Breast epithelium (tissue), 4 donors: ENCODE measurements around the gene BNIP3. TPM values are rescaled to one million over a fixed set of nuclear protein-coding genes. Genes with fewer than 3 reads are reported as not detected.

Experiments used
- DNase-seq, 2 donors: peaks; one replicate each; pipeline ENCODE4 v3.0.0-alpha.2; 2019; ENCODE audit warnings: low spot score in 2 of 2
- H3K27ac ChIP-seq, 2 donors: fragments of 200-600 bp; sonication (generic) in 1 of 2; one replicate each; pipeline ENCODE4 v1.5.1; 2016 to 2019; ENCODE audit warnings: mild to moderate bottlenecking in 1 of 2
- H3K27me3 ChIP-seq, 2 donors: fragments of 200-600 bp; sonication (generic) in 1 of 2; one replicate each; pipeline versions ENCODE4 v1.5.1 to v1.6.0; 2017 to 2019; ENCODE audit warnings: control low read depth in 1 of 2, mild to moderate bottlenecking in 1 of 2
- H3K36me3 ChIP-seq: fragments of 200-600 bp; one replicate; pipeline ENCODE4 v1.5.1; 2019
- H3K4me1 ChIP-seq, 2 donors: fragments of 200-600 bp; sonication (generic); one replicate each; pipeline ENCODE4 v1.5.1; 2016 to 2019; ENCODE audit warnings: control low read depth in 1 of 2
- H3K4me3 ChIP-seq, 3 donors: fragments of 200-600 bp; sonication (generic); 1 replicate in 2 of 3; 2 replicates in 1 of 3; pipeline ENCODE4 v1.5.1; 2016 to 2019; ENCODE audit warnings: mild to moderate bottlenecking in 3 of 3, moderate library complexity in 2 of 3
- H3K9me3 ChIP-seq, 2 donors: fragments of 200-600 bp; sonication (generic) in 1 of 2; one replicate each; pipeline ENCODE4 v1.5.1; 2016 to 2019; ENCODE audit warnings: control low read depth in 1 of 2
- CTCF ChIP-seq, 3 donors: fragments of 450-650 bp; IDR thresholded peaks; one replicate each; pipeline ENCODE4 v1.5.1; 2016 to 2017; ENCODE audit warnings: antibody characterized with exemption in 3 of 3, mild to moderate bottlenecking in 3 of 3, moderate library complexity in 3 of 3
- POLR2A ChIP-seq: fragments of 450-650 bp; IDR thresholded peaks from one replicate; pipeline ENCODE4 v1.6.1; 2016; ENCODE audit warnings: antibody characterized with exemption, mild to moderate bottlenecking, moderate library complexity
- POLR2AphosphoS5 ChIP-seq, 3 donors: sonication (generic); formaldehyde crosslinking; IDR thresholded peaks; one replicate each; pipeline ENCODE4 v1.6.1; 2017; ENCODE audit warnings: antibody characterized with exemption in 3 of 3
- intact Hi-C: fragments of 100-400 bp; cut with DNase I; formaldehyde crosslinking; loops from one replicate; pipeline ENCODE4 v1.15.1; 2023; ENCODE audit warnings: low total_unique reads
- total RNA-seq, 3 donors: library from RNA; depleted of rRNA; stranded (reverse); fragments of >200 nt; gene quantifications; one replicate each; pipeline ENCODE4 v1.1.0, GENCODE V29; 2016

Gene BNIP3, protein sequence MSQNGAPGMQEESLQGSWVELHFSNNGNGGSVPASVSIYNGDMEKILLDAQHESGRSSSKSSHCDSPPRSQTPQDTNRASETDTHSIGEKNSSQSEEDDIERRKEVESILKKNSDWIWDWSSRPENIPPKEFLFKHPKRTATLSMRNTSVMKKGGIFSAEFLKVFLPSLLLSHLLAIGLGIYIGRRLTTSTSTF
- total RNA-seq, result 100 to 1,000 TPM in 2 of 3 donors, 10 to 100 TPM in 1; 81.9 to 235 (median 107) TPM

GRCh38 chr10:131981429-131982184 is at the start of gene BNIP3:
TSS of gene BNIP3 (minus strand) at chr10:131981923. CDS start at chr10:131981806, 117 bp downstream.
- peak; percentile 90 for DNase-seq
- Histone ChIP-seq H3K4me3 (peak within 1 kb of the TSS; percentile 64 to 97 (median 94)), H3K27me3 (no peaks in the 10 kb centered on the region), H3K4me1 (peaks cover 0 to 5% of the 10 kb centered on the region in 2 donors), H3K36me3 (no peaks in the 10 kb centered on the region), H3K9me3 (no peaks in the 10 kb centered on the region), H3K27ac (peak within 1 kb of the TSS; percentile 64 to 84)
- intact Hi-C loops, result no loop called here
- TF ChIP-seq POLR2A (peak; percentile 45), CTCF (IDR thresholded peaks at IDR 0.05) (peak in 2 of 3 donors; percentile 13 to 26), POLR2AphosphoS5 (IDR thresholded peaks at IDR 0.05) (peak in 2 of 3 donors; percentile 79 to 80)

DNA sequence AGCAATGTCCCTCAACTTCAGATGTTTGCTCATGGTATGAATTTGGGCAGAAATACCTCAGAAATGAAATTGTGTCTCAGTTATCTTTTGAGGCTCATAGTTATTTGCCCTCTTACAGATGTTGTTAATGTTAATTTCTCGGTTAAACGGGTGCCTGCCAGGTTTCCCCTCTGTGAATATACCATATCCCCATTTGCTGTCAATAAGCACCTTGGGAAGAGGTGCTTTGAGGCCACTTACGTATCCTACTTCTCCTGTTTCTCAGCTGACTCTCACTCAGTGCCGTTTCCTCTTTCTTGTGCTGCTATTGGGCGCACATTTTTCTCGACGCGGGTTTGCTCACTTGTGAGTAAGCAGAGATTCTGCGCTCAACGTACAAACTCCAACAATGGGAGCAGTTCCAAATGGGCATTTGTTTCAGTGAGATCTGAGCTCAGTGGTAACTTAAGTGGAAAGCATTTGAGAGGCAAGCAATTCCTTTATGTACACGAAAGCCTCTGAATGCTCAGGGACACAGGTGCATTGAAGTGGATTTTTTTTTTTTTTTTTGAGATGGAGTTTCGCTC is 49.3 kb upstream of the BNIP3 start:
- Histone ChIP-seq H3K4me3 (no peak overlapping the region), H3K4me1 (no peaks in the 10 kb centered on the region), H3K27me3 (peaks cover 0 to 23% of the 10 kb centered on the region in 2 donors), H3K9me3 (no peaks in the 10 kb centered on the region), H3K36me3 (no peaks in the 10 kb centered on the region), H3K27ac (no peak overlapping the region)
- intact Hi-C loops, result no loop called here
- TF ChIP-seq POLR2AphosphoS5 (IDR thresholded peaks at IDR 0.05) (no peak), CTCF (IDR thresholded peaks at IDR 0.05) (no peak), POLR2A (no peak)
- no peak for DNase-seq

DNA sequence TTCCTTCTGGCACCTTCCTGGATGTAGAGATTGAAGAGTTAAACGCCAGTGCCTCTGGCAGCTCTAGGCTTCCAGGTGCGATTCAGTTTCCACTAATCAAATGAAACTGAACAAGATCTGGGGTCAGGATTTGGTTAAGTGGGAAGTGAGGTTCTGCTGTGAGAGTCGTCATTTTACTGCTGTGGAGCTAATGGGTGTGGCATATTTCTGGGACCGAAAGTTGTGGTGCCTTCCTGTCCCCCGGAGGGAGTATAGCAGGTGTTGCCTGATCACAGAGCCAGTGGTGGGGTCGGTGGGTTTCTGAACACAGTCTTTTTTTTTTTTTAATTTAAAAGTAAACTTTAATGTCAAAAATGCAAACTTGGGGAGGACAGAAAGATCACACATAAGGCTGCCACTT is 47.0 kb upstream of the BNIP3 start:
- peaks cover 0 to 28% of the 10 kb centered on the region in 2 donors for H3K27me3 ChIP-seq

GRCh38 chr10:132027423-132027983 is 45.8 kb upstream of the BNIP3 start:
- Histone ChIP-seq H3K4me1 (no peaks in the 10 kb centered on the region), H3K36me3 (no peaks in the 10 kb centered on the region), H3K9me3 (no peaks in the 10 kb centered on the region), H3K4me3 (no peak overlapping the region), H3K27ac (no peak overlapping the region), H3K27me3 (peaks cover 0 to 28% of the 10 kb centered on the region in 2 donors)
- DNase-seq, result no peak
- TF ChIP-seq POLR2AphosphoS5 (IDR thresholded peaks at IDR 0.05), result no peak
- TF ChIP-seq CTCF (IDR thresholded peaks at IDR 0.05), result no peak
- TF ChIP-seq POLR2A, result no peak
- intact Hi-C loops, result loop anchor here (10.0 kb wide), 1 partner anchor 133 kb away; no protein-coding TSS in a partner anchor

More for the DNA sequence above, 47.0 kb upstream of the BNIP3 start:
- H3K27ac ChIP-seq, result no peak overlapping the region
- TF ChIP-seq POLR2A, result no peak
- TF ChIP-seq POLR2AphosphoS5 (IDR thresholded peaks at IDR 0.05), result no peak
- no peak for TF ChIP-seq CTCF (IDR thresholded peaks at IDR 0.05)
- no peak for DNase-seq
- no peaks in the 10 kb centered on the region for H3K36me3 ChIP-seq
- no peak overlapping the region for H3K4me3 ChIP-seq
- no peaks in the 10 kb centered on the region for H3K9me3 ChIP-seq
- intact Hi-C loops, result loop anchor here (10.0 kb wide), 1 partner anchor 134 kb away; no protein-coding TSS in a partner anchor
- no peaks in the 10 kb centered on the region for H3K4me1 ChIP-seq
